ENCODE data around the gene TRABD2A.

TRABD2A gene

DNA sequence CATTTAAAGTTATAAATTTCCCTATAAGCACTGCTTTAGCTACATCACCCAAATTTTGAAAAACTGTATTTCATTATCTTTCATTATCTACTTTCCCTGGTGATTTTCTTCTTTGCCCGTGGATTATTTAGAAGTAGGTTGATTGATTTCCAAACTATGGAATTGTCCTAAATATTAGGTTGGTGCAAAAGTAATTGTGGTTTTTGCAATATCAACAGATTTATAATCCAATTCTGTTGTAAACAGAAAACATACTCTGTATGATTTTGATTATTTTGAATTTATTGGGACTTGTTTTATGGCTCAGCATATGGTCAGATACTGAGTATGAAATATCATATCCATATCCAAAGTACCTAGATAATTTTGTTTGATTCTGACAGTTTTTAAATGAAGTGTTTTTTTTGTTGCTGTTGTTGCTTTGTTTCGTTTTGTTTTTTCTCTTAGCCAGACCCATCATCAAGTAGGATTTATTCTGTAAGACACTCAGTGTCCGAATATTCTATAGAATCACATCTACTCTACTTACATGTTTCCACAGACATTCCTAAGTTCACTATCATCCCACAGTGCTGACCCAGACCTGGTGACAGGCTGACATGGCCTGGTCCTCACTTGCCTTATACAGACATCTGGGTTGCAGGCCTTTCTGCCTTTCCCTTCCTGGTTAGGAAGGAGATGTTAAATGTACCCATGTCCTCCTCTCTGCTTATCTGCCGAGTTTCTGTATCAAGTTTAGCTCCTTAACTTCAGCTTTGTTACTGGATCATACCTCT is 2.1 kb upstream of the TRABD2A start:
- no peak overlapping the region for H3K27ac ChIP-seq
- TF ChIP-seq, protein P1, sequence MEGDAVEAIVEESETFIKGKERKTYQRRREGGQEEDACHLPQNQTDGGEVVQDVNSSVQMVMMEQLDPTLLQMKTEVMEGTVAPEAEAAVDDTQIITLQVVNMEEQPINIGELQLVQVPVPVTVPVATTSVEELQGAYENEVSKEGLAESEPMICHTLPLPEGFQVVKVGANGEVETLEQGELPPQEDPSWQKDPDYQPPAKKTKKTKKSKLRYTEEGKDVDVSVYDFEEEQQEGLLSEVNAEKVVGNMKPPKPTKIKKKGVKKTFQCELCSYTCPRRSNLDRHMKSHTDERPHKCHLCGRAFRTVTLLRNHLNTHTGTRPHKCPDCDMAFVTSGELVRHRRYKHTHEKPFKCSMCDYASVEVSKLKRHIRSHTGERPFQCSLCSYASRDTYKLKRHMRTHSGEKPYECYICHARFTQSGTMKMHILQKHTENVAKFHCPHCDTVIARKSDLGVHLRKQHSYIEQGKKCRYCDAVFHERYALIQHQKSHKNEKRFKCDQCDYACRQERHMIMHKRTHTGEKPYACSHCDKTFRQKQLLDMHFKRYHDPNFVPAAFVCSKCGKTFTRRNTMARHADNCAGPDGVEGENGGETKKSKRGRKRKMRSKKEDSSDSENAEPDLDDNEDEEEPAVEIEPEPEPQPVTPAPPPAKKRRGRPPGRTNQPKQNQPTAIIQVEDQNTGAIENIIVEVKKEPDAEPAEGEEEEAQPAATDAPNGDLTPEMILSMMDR (IDR thresholded peaks at IDR 0.05): no peak
- no peak for TF ChIP-seq ZFX (IDR thresholded peaks at IDR 0.05; ENCODE audit: borderline replicate concordance)

DNA sequence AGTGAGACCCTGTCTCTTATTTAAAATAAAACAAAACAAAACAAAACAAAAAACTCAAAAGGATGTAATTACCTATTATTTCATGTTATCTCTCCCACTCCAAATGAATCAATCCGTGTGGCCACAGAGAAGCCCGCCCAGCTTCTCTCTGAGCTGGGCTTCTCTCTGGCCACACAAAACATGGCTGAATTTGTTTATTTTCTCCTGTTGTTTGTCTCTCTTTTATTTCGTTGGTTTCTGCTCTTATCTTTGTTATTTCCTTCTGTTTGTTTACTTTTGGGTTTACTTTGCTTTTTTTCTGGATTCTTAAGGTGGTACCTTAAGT is 1.5 kb upstream of the TRABD2A start:
- TF ChIP-seq, protein P1 (IDR thresholded peaks at IDR 0.05): peak; percentile 7
- TF ChIP-seq ZFX (IDR thresholded peaks at IDR 0.05; ENCODE audit: borderline replicate concordance): no peak
- H3K27ac ChIP-seq: no peak overlapping the region

- H3K27ac ChIP-seq: no peak overlapping the region
- no peak for TF ChIP-seq ZFX (IDR thresholded peaks at IDR 0.05; ENCODE audit: borderline replicate concordance)
- TF ChIP-seq, protein P1 (IDR thresholded peaks at IDR 0.05): peak; percentile 69
These were observed 913 bp upstream of the TRABD2A start for GRCh38 chr2:84881581-84882413.

- no peak overlapping the region for H3K27ac ChIP-seq
These were observed 564 bp downstream of the TRABD2A start for GRCh38 chr2:84880395-84880644.

DNA sequence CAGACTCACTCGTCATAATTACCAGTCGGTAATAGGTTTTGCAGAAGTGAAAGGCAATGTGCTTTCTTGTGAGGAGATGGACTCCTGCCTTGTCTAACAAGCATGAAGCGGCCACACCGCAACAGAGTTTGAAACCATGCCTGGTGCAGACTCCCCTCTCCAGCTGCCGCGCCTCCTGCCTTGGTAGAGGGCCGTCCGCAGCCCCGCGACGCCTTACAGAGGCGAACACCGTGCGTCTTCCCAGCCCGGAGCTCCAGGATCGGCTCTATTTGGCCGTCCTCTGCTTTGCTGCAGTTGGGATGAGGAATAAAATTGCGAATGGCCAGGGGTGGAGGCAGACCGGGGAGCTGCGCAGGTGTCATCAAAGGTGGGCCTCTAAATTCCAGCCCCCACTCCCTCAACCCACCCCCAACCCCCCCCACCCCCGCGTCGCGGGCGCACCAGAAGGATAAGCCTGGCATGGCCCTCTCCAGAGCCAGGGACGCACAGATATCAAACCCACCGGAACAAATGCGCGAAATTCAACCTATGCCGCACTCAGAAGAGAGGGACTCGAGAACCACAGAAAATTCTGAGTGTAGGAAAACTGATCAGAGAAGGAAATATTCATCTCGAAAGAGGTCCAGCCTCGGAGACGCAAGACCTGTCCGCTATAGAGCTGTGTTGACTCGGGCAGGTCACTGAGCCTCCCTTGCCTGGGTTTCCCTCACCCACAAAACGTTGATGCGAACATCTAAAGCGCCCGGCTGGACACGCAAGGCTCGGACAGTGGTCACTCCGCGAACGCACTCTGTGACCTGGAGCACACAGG is 1.1 kb downstream of the TRABD2A start:
- no peak overlapping the region for H3K27ac ChIP-seq
- TF ChIP-seq, protein P1 (IDR thresholded peaks at IDR 0.05): no peak
- TF ChIP-seq ZFX (IDR thresholded peaks at IDR 0.05; ENCODE audit: borderline replicate concordance): no peak

More at GRCh38 chr2:84880395-84880644, 564 bp downstream of the TRABD2A start:
- TF ChIP-seq, protein P1 (IDR thresholded peaks at IDR 0.05): no peak
- no peak for TF ChIP-seq ZFX (IDR thresholded peaks at IDR 0.05; ENCODE audit: borderline replicate concordance)

GRCh38 chr2:84878896-84879583 is 1.8 kb downstream of the TRABD2A start:
- no peak overlapping the region for H3K27ac ChIP-seq
- TF ChIP-seq, protein P1 (IDR thresholded peaks at IDR 0.05): no peak

All from 22Rv1 (cell line).